Erythroblast (primary cell): Measurements from ENCODE around the gene NDUFAF8.

Experiments
- GATA1 ChIP-seq: IDR thresholded peaks from 2 replicates; pipeline ENCODE4 v1.6.1; 2011; ENCODE audit warnings: low read depth, mild to moderate bottlenecking, control low read depth, low read length, moderate library complexity
- POLR2A ChIP-seq: IDR thresholded peaks from 2 replicates; pipeline ENCODE4 v1.6.1; 2011; ENCODE audit warnings: mild to moderate bottlenecking, low read length

DNA sequence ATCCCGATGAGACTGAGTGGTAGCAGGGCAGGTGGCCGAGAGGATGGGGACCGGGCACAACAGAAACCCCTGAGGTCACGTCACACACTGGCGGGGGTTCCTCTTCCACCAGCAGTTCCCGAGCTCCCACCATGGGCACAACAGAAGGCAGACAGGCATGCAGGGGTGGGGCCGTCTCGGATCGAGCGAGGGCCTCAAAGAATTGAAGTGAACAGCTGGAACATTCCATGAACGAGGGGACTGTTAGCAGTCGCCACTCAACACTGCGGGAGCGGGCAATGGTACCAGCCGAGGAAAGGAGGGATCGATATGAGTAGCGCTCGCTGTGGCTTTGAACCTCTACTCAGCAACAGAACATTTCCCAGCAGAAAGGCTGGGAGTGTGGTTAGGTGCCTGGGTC is 21.6 kb upstream of the NDUFAF8 start:
- TF ChIP-seq POLR2A, result no peak
- no peak for TF ChIP-seq GATA1
